Panc1 (cell line): Measurements from ENCODE around the gene SDS. TPM values are rescaled to one million over a fixed set of nuclear protein-coding genes. Genes with fewer than 3 reads are reported as not detected.

ENCODE experiments used
- ATAC-seq: fragments of 200-7000 bp; cut with Tn5 transposase; 2 replicates; pipeline ENCODE4 v1.9.1; 2020; ENCODE audit warnings: mild to moderate bottlenecking, moderate library complexity
- BruUV-seq: library from RNA; stranded (reverse); fragments of 400-500 nt; replicated peaks from 2 replicates; lab custom pipeline; 2021; lab: Mats Ljungman, UMichigan
- CTCF ChIA-PET: fragments of 300-600 bp; sonication (Branson Sonifier 250); formaldehyde crosslinking; loops from one replicate; lab custom pipeline; 2022; ENCODE audit warnings: antibody characterized with exemption; lab: Charles Lee
- POLR2A ChIA-PET: fragments of 300-600 bp; sonication (Branson Sonifier 250); formaldehyde crosslinking; loops from one replicate; lab custom pipeline; 2022; ENCODE audit warnings: antibody characterized with exemption; lab: Charles Lee
- DNase-seq: peaks from one replicate; pipeline ENCODE4 v3.0.0-alpha.2; 2010; ENCODE audit warnings: low read depth, low spot score
- H3K27ac ChIP-seq: 2 replicates; pipeline ENCODE4 v1.5.1; 2011; ENCODE audit warnings: mild to moderate bottlenecking, low read length, inconsistent platforms
- H3K27me3 ChIP-seq: fragments of 200-500 bp; sonication (Bioruptor generic); 2 replicates; pipeline ENCODE4 v1.6.0; 2014; ENCODE audit warnings: low read length, inconsistent platforms; ENCODE audit not compliant: control insufficient read depth, insufficient read depth
- H3K36me3 ChIP-seq: fragments of 200-500 bp; sonication (Bioruptor generic); 2 replicates; pipeline ENCODE4 v1.5.1; 2014; ENCODE audit warnings: inconsistent platforms, mild to moderate bottlenecking, low read length, moderate library complexity; ENCODE audit not compliant: control insufficient read depth, insufficient read depth
- H3K4me1 ChIP-seq: 2 replicates; pipeline ENCODE4 v1.5.1; 2011; ENCODE audit warnings: inconsistent platforms, mild to moderate bottlenecking, low read length, moderate library complexity; ENCODE audit not compliant: control insufficient read depth, insufficient read depth
- H3K4me3 ChIP-seq, 2 experiments: 2 replicates each; pipeline ENCODE4 v1.5.1; 2011 to 2012; ENCODE audit warnings: low read depth in 2 of 2, low read length in 2 of 2, mild to moderate bottlenecking in 2 of 2, inconsistent platforms in 1 of 2, moderate library complexity in 1 of 2
- H3K9me3 ChIP-seq: fragments of 200-500 bp; sonication (Bioruptor generic); 2 replicates; pipeline ENCODE4 v1.5.1; 2014; ENCODE audit warnings: low read depth, mild to moderate bottlenecking, inconsistent platforms, low read length, moderate library complexity; ENCODE audit not compliant: control insufficient read depth, insufficient read depth
- POLR2AphosphoS5 ChIP-seq: IDR thresholded peaks from 2 replicates; pipeline ENCODE4 v1.6.1; 2012; ENCODE audit warnings: mild to moderate bottlenecking, low read depth, low read length, moderate library complexity
- SIN3A ChIP-seq: IDR thresholded peaks from 2 replicates; pipeline ENCODE4 v1.6.1; 2012; ENCODE audit warnings: low read depth, mild to moderate bottlenecking, low read length, moderate library complexity, borderline replicate concordance; ENCODE audit not compliant: insufficient read depth
- TCF7L2 ChIP-seq: IDR thresholded peaks from 2 replicates; pipeline ENCODE4 v1.6.1; 2011; ENCODE audit warnings: mild to moderate bottlenecking, low read depth, low read length, inconsistent platforms
- in situ Hi-C: cut with HindIII; loops from 2 replicates; pipeline ENCODE4 v1.10.0; 2016; ENCODE audit warnings: low sequenced_read_pairs, low pct_unique_long_range_greater_than_20kb
- intact Hi-C: fragments of 100-400 bp; cut with micrococcal nuclease; formaldehyde crosslinking; loops from one replicate; pipeline ENCODE4 v1.10.0; 2022; ENCODE audit not compliant: unreplicated experiment
- total RNA-seq: library from RNA; stranded (reverse); gene quantifications from one replicate; pipeline ENCODE4 v1.2.1, GENCODE V29; 2021; ENCODE audit not compliant: unreplicated experiment
- TF ChIP-seq, protein P1 (sequence below), 2 experiments: IDR thresholded peaks; 2 replicates each; pipeline ENCODE4 v1.6.1; 2011 to 2012; ENCODE audit warnings: low read depth in 2 of 2, control low read depth in 1 of 2, low read length in 1 of 2, mild to moderate bottlenecking in 1 of 2, moderate library complexity in 1 of 2; ENCODE audit not compliant: insufficient read depth in 1 of 2
- TF ChIP-seq, protein P2 (sequence below): fragments of 450-650 bp; IDR thresholded peaks from 2 replicates; pipeline ENCODE4 v1.5.1; 2017; ENCODE audit warnings: mild to moderate bottlenecking

Gene SDS
- total RNA-seq, 1 experiment from 2014 or later, result 0.15 TPM

DNA sequence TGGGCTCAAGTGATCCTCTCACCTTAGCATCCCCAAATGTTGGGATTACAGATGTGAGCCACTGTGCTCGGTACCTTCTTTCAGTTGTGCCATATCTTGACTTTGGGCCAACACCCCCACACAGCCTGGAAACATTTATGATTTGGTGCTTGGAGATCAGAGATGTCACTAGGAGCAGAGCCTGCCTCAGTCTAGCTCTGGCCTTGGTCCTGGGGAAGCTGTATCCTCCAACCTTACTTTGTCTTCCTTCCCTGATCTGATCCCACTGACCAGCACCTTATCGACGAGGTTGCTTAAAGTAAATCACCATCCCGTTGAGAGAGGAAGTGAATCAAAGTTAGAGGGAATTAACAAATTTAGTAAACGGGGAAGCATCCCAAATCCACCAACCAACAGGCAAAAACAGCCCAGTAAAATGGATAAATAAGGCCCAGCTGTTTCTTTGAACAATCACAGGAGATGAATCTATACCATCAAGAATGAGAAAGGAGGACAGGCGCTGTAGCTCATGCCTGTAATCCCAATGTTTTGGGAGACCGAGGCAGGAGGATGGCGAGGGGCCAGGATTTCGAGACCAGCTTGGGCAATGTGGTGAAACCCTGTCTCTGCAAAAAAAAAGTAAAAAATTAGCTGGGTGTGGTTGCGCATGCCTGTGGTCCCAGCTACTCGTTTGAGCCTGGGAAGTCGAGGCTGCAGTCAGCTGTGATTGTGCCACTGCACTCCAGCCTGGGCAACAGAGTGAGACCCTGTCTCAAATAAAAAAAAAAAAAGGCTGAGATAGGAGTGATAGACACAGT is 41.9 kb downstream of the SDS start:
- intact Hi-C loops, result no loop called here
- no TSS peak for BruUV-seq
- Histone ChIP-seq H3K4me1 (0 out of 2 replicates have a peak, but pooled peaks cover 4% of the 10 kb centered on the region), H3K36me3 (no peaks in the 10 kb centered on the region; the same call in 1 of the 2 replicates), H3K4me3 (no peak overlapping the region), H3K27ac (no peak overlapping the region), H3K9me3 (no peaks in the 10 kb centered on the region), H3K27me3 (no peaks in the 10 kb centered on the region)
- ATAC-seq (no peak), DNase-seq (no peak)
- ChIA-PET POLR2A (no interaction called here), CTCF (no interaction called here)
- TF ChIP-seq POLR2AphosphoS5, result no peak
- no peak for TF ChIP-seq SIN3A
- TF ChIP-seq, protein P1, sequence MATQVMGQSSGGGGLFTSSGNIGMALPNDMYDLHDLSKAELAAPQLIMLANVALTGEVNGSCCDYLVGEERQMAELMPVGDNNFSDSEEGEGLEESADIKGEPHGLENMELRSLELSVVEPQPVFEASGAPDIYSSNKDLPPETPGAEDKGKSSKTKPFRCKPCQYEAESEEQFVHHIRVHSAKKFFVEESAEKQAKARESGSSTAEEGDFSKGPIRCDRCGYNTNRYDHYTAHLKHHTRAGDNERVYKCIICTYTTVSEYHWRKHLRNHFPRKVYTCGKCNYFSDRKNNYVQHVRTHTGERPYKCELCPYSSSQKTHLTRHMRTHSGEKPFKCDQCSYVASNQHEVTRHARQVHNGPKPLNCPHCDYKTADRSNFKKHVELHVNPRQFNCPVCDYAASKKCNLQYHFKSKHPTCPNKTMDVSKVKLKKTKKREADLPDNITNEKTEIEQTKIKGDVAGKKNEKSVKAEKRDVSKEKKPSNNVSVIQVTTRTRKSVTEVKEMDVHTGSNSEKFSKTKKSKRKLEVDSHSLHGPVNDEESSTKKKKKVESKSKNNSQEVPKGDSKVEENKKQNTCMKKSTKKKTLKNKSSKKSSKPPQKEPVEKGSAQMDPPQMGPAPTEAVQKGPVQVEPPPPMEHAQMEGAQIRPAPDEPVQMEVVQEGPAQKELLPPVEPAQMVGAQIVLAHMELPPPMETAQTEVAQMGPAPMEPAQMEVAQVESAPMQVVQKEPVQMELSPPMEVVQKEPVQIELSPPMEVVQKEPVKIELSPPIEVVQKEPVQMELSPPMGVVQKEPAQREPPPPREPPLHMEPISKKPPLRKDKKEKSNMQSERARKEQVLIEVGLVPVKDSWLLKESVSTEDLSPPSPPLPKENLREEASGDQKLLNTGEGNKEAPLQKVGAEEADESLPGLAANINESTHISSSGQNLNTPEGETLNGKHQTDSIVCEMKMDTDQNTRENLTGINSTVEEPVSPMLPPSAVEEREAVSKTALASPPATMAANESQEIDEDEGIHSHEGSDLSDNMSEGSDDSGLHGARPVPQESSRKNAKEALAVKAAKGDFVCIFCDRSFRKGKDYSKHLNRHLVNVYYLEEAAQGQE (IDR thresholded peaks at IDR 0.05; ENCODE audit: insufficient read depth in 1 of 2, low read depth in 2 of 2, low read length in 1 of 2), result peak in 1 of 2 experiments; percentile 41; a peak in 1 of 4 replicates
- in situ Hi-C loops, result no loop called here

DNA sequence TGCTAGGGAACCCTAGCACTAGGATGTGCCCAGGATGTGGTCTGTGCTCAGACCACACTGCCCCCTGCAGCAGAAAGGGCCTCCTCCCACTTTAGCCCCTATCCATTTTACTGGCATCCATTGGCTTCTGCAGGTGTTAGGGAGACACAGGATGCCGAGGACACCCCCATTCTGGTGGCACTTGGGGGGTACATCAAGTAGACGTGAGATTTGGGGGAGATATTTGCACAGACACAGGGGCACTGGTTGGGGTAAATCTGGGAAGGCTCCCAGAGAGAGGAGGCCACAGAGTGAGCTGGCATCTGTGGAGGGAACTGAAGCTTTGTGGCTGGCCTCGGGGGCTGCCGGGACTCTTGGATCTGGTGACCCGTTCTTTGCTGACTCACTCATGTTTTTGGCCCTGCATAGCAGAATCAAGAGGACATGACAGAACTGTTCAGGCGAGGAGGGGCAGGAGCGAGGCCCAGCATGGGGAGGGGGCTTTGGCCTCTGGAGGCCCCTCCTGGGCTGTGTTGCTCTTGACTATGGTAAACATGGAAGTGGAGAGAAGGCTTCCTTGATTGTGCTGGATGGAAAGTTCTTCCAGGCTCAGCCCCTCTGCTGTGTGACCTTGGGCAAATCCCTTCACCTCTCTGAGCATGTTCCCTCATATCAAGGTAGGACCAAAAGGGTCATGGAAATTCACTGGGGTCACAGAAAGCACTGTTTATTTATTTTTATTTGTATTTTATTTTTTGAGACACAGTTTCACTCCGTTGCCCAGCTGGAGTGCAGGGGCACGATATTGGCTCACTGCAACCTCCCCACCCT is 43.5 kb downstream of the SDS start:
- no peaks in the 10 kb centered on the region for H3K9me3 ChIP-seq
- TF ChIP-seq TCF7L2, result no peak
- no peak for TF ChIP-seq SIN3A
- TF ChIP-seq, protein P2, sequence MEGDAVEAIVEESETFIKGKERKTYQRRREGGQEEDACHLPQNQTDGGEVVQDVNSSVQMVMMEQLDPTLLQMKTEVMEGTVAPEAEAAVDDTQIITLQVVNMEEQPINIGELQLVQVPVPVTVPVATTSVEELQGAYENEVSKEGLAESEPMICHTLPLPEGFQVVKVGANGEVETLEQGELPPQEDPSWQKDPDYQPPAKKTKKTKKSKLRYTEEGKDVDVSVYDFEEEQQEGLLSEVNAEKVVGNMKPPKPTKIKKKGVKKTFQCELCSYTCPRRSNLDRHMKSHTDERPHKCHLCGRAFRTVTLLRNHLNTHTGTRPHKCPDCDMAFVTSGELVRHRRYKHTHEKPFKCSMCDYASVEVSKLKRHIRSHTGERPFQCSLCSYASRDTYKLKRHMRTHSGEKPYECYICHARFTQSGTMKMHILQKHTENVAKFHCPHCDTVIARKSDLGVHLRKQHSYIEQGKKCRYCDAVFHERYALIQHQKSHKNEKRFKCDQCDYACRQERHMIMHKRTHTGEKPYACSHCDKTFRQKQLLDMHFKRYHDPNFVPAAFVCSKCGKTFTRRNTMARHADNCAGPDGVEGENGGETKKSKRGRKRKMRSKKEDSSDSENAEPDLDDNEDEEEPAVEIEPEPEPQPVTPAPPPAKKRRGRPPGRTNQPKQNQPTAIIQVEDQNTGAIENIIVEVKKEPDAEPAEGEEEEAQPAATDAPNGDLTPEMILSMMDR, result no peak
- no peak for TF ChIP-seq POLR2AphosphoS5
- TF ChIP-seq, protein P1 (IDR thresholded peaks at IDR 0.05; ENCODE audit: insufficient read depth in 1 of 2, low read depth in 2 of 2, low read length in 1 of 2), result no peak
- TSS peak; percentile 68 for BruUV-seq
- no peak for ATAC-seq
- intact Hi-C loops, result no loop called here
- H3K36me3 ChIP-seq, result no peaks in the 10 kb centered on the region; the same call in 1 of the 2 replicates
- no peak for DNase-seq
- ChIA-PET CTCF (interaction anchor here (0.5 kb wide), 1 partner anchor 1945 kb away, joined by 3 read pairs; no protein-coding TSS in a partner anchor), POLR2A (no interaction called here)
- peak overlapping the region in 1 of 2 experiments; percentile 72; a peak in 2 of 4 replicates for H3K4me3 ChIP-seq
- no peak overlapping the region; the same call in 1 of the 2 replicates for H3K27ac ChIP-seq
- H3K27me3 ChIP-seq, result no peaks in the 10 kb centered on the region
- in situ Hi-C loops, result no loop called here
- 0 out of 2 replicates have a peak, but pooled peaks cover 4% of the 10 kb centered on the region for H3K4me1 ChIP-seq
